Lower lobe of right lung (tissue), 2 donors: ENCODE measurements around the gene BEND6. TPM values are rescaled to one million over a fixed set of nuclear protein-coding genes. Genes with fewer than 3 reads are reported as not detected.

Source experiments
- ATAC-seq, 2 donors: fragments of 200-7000 bp; cut with Tn5 transposase; one replicate each; pipeline ENCODE4 v1.9.1; 2020 to 2022; ENCODE audit warnings: mild to moderate bottlenecking in 2 of 2, moderate library complexity in 2 of 2
- DNase-seq: peaks from one replicate; pipeline ENCODE4 v3.0.0-alpha.2; 2020
- H3K27ac ChIP-seq: fragments of 200-600 bp; one replicate; pipeline ENCODE4 v1.8.0; 2022
- H3K27me3 ChIP-seq: fragments of 200-600 bp; one replicate; pipeline ENCODE4 v1.8.0; 2022; ENCODE audit warnings: low read depth
- H3K36me3 ChIP-seq: fragments of 200-600 bp; one replicate; pipeline ENCODE4 v1.8.0; 2022; ENCODE audit warnings: mild to moderate bottlenecking
- H3K4me1 ChIP-seq: fragments of 200-600 bp; one replicate; pipeline ENCODE4 v1.8.0; 2022
- H3K4me3 ChIP-seq: fragments of 200-600 bp; one replicate; pipeline ENCODE4 v1.8.0; 2022; ENCODE audit warnings: mild to moderate bottlenecking
- H3K9me3 ChIP-seq: fragments of 200-600 bp; one replicate; pipeline ENCODE4 v1.8.0; 2022
- CTCF ChIP-seq: fragments of 200-600 bp; IDR thresholded peaks from one replicate; pipeline ENCODE4 v1.8.0; 2022; ENCODE audit warnings: antibody characterized with exemption, mild to moderate bottlenecking
- intact Hi-C: fragments of 100-400 bp; cut with DNase I; formaldehyde crosslinking; loops from one replicate; pipeline ENCODE4 v1.11.0; 2022
- total RNA-seq: library from RNA; stranded (reverse); fragmentation: NEBNext Ultra II Directional; extraction: Animal tissue kit (Norgen Biotek cat#: 25700); gene quantifications from one replicate; pipeline ENCODE4 v1.2.1, GENCODE V29; 2021
- donor health status: DM: no; HTN: yes; CAD: no; lungs with severe emphysema.

The BEND6 gene
- total RNA-seq, 1 donor from 2014 or later = 0.32 TPM

DNA sequence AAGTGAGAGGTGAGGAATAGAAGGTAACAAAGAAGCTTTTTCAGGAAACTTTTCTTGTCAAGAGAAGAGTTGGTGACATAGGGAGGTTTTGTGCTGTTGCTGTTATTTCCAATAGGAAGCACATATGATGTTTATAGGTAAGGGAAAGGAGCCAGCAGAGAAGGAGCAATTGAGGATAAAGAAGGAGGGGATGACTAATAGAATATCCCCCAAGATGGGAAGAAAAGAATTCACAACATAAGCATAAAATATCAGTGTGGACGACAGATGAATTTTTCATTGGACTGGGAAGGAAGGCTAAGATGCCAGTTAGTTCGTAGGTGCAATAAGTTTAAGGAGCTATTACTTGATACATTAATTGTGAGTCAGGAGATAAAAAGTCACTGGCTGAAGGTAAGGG is 8.5 kb upstream of the BEND6 start:
- TF ChIP-seq CTCF = no peak
- intact Hi-C loops = no loop called here

GRCh38 chr6:56947924-56948323 is 7.0 kb upstream of the BEND6 start:
- Histone ChIP-seq H3K27me3 (peaks cover 8% of the 10 kb centered on the region), H3K36me3 (no peaks in the 10 kb centered on the region), H3K4me1 (no peaks in the 10 kb centered on the region), H3K4me3 (no peak overlapping the region), H3K27ac (no peak overlapping the region), H3K9me3 (no peaks in the 10 kb centered on the region)
- no peak for DNase-seq
- intact Hi-C loops = no loop called here
- no peak for ATAC-seq
- no peak for TF ChIP-seq CTCF

More for the DNA sequence above, 8.5 kb upstream of the BEND6 start:
- no peak for ATAC-seq
- Histone ChIP-seq H3K27me3 (no peaks in the 10 kb centered on the region), H3K4me3 (no peak overlapping the region), H3K4me1 (no peaks in the 10 kb centered on the region), H3K36me3 (no peaks in the 10 kb centered on the region), H3K27ac (no peak overlapping the region), H3K9me3 (peaks cover 4% of the 10 kb centered on the region)
- DNase-seq = no peak

- no peak for TF ChIP-seq CTCF
- no peak for ATAC-seq
- Histone ChIP-seq H3K36me3 (no peaks in the 10 kb centered on the region), H3K4me1 (peaks cover 12% of the 10 kb centered on the region), H3K27ac (no peak overlapping the region), H3K4me3 (no peak overlapping the region), H3K9me3 (no peaks in the 10 kb centered on the region), H3K27me3 (peaks cover 21% of the 10 kb centered on the region)
- intact Hi-C loops = no loop called here
- DNase-seq = no peak
Measured at GRCh38 chr6:56949265-56949664, 5.6 kb upstream of the BEND6 start.

DNA sequence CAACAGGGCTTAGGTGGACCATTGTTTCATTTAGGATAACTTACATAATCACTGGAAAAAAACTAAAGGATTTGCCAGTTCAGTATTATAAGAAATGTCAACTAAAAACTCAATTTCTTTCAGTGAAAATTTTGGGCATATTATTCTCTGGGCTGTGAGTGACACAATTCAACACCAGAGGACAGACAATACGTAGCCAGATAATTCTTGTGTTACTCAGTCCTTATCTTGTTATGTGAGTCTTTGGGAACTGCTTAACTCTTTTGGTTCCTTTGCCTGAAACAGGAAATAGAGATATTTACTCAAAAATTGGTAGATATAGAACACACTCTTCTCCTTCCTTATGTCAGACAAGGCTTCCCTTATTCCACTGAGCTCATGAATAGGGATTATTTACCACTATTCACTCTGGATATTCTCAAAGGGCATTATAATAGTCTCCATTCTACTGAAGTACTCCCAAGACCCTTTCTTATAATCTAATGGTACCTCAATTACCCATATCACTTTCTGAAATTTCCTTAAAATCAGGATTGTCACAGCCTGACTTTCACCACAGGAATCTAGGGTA is 4.9 kb upstream of the BEND6 start:
- H3K27ac ChIP-seq = no peak overlapping the region
- H3K9me3 ChIP-seq = no peaks in the 10 kb centered on the region
- no peaks in the 10 kb centered on the region for H3K36me3 ChIP-seq
- DNase-seq = no peak
- no peak overlapping the region for H3K4me3 ChIP-seq
- peaks cover 12% of the 10 kb centered on the region for H3K4me1 ChIP-seq
- peaks cover 22% of the 10 kb centered on the region for H3K27me3 ChIP-seq
- intact Hi-C loops = no loop called here
- ATAC-seq = no peak
- no peak for TF ChIP-seq CTCF

- Histone ChIP-seq H3K4me1 (peaks cover 22% of the 10 kb centered on the region), H3K9me3 (no peaks in the 10 kb centered on the region), H3K27me3 (peaks cover 32% of the 10 kb centered on the region), H3K36me3 (no peaks in the 10 kb centered on the region), H3K4me3 (no peak overlapping the region), H3K27ac (no peak overlapping the region)
- DNase-seq = no peak
- intact Hi-C loops = no loop called here
- ATAC-seq = no peak
- TF ChIP-seq CTCF = no peak
Measured at GRCh38 chr6:56951049-56951831, 3.7 kb upstream of the BEND6 start.
